Fibroblast of villous mesenchyme (primary cell): ENCODE results near the gene KCNQ5. TPM values are rescaled to one million over a fixed set of nuclear protein-coding genes. Genes with fewer than 3 reads are reported as not detected.
"Not testable (repeated sequence)": the region's sequence is repeated elsewhere in the genome, so short reads cannot be mapped to it uniquely, and the experiment has no call there.

ENCODE experiments used
- DNase-seq: peaks from one replicate; pipeline ENCODE4 v3.0.0-alpha.2; 2010; ENCODE audit warnings: low read depth
- H3K4me3 ChIP-seq: 2 replicates; pipeline ENCODE4 v1.5.1; 2011; ENCODE audit warnings: low read depth, mild to moderate bottlenecking, low read length
- CTCF ChIP-seq: IDR thresholded peaks from 2 replicates; pipeline ENCODE4 v1.5.1; 2012; ENCODE audit warnings: low read depth, mild to moderate bottlenecking, low read length; ENCODE audit not compliant: insufficient read depth
- total RNA-seq: library from RNA; depleted of rRNA; stranded (reverse); fragments of >200 nt; gene quantifications from 2 replicates; pipeline ENCODE4 v1.2.3, GENCODE V29; 2012

The KCNQ5 gene
- total RNA-seq: 0.86 and 0.97 TPM in 2 replicates

DNA sequence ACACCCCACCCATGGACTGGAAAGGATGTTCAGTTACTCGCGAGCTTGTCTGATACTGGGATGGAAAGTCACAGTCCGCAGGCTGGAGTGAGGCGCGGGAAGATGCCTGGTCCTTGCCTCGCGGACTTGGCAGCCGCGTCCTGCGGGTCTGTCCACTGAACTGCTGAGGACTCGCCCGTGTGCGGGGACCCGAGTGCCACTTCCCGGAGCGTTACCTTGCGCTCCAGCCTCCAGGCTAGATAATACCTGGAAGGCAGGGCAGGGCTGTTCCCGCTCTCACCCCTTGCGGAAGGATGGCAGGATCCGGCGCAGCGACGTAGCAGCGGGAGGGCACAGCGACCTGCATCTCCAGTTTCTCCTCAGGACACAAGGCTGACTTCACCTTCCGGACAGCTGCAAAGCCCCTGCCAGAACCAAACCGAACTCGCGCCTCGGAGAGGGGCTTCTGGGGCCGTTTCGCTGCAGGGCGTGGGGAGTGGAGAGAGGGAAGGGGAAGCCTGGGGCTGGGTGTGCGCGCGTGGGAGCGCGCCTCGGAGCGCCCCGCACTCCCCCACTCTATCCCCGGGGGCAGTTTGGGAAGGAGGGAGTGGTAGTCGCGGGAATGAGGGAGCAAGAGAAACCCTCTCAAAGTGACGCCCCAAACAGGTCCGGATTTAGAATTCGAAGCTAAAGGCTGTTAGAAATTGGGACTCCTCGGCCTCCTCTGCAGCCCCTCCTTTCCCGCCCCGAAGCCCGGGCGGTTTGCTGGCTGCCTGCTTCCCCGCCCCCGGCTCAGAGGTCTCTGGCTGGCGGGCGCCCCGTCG lies at the start of gene KCNQ5:
Gene KCNQ5, plus strand, starts transcription at position 774 of the 803 bp plus-strand sequence.
- DNase-seq: no peak
- no peak for TF ChIP-seq CTCF
- H3K4me3 ChIP-seq: peak within 1 kb of the TSS; percentile 61

DNA sequence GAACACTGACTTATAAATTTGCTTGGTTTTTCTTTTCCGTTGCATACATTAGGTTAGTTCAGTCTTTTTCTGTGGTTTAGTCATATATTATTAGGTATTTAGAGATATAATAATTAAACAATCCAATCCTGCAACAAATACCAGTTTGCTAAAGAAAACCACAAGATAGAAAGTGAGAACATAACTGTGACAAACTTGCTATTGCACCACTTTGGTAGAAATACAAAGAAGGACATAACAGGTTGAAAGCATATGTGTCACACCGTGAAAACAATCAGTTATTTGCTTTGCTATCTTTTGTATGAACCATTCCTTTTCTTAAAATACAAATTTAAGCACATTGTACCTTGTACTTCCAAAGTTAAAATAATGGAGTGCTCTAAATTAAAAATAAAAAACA lies 42.0 kb upstream of the KCNQ5 start:
- H3K4me3 ChIP-seq: no peak overlapping the region
- peak; percentile 5 for DNase-seq
- no peak for TF ChIP-seq CTCF

DNA sequence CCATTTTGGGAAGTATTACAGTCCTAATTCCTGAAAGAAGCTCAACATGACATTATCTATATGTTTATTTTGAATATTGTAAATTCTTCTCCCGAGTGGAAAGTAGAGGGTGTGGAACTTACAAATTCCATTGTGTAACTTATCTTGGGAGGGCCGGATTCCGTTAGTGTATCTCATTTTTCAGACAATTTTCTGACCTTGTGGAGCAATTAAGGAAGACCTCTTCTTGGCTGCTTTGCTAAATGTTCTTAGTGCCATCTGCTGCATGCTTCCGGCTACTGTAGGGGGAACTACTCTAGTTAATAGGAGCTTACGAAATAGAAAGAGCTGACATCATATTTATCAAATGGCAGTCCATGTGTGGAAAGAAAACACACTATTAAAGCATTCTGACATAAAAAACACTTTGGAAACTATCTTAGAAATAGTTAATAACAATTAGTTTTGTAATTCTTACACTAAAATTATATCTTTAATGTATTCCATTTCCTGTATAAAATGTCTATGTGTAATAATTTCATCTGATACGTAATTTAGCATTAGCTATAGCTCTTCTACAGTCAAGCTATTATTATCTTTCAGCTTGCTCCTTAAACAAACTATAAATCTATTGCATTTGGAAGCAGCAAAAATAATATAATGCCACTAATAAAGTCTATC lies 41.5 kb upstream of the KCNQ5 start:
- H3K4me3 ChIP-seq: no peak overlapping the region
- peak; percentile 77 for DNase-seq
- peak; percentile 59 for TF ChIP-seq CTCF

GRCh38 chr6:72580950-72581349 lies 40.9 kb upstream of the KCNQ5 start:
- DNase-seq, H3K4me3 ChIP-seq: not testable (repeated sequence)

- TF ChIP-seq CTCF: no peak
- DNase-seq: no peak
- H3K4me3 ChIP-seq: no peak overlapping the region
These were observed 33.7 kb upstream of the KCNQ5 start for GRCh38 chr6:72588155-72588554.

DNA sequence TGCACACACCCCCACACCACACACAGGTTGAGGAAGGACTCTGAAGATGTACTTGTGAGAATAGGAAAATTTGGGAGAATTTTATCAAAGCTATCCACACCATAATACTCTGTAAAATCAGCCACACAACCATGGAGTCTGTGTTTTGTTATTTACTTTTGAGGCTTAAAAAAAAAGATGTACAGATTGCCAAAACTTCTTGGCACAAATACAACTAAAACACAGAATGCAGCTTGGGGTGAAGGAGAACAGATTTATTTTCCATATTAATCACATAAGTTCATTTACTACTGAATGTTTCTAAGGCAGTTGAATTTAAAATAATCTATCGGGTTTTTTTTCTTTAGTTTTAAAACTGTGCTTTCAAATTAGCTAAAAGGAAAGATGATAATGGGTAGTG lies 32.8 kb upstream of the KCNQ5 start:
- DNase-seq: no peak
- no peak overlapping the region for H3K4me3 ChIP-seq
- no peak for TF ChIP-seq CTCF

DNA sequence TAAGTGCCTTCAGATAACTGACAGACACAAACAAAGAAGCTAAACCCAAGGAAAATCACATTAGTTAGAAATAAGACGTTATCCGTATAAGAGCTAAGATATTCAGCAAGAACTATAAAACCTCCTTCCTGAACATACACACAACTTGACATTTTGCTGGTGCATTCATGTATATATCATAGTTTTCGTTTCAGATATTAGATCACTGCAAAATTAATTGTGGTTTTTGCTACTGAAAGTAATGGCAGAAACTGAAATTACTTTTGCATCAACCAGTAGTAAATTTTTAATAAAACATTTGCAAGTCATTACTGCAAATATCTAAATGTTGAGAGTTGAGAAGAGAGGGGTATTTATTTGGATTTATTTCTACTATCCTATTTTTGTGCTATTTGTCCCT lies 26.1 kb upstream of the KCNQ5 start:
- DNase-seq: no peak
- TF ChIP-seq CTCF: no peak
- H3K4me3 ChIP-seq: no peak overlapping the region
